Forelimb muscle (tissue), 1 donor: ENCODE measurements around the gene EMP2. TPM values are rescaled to one million over a fixed set of nuclear protein-coding genes. Genes with fewer than 3 reads are reported as not detected.
"Not testable (repeated sequence)": the region's sequence is repeated elsewhere in the genome, so short reads cannot be mapped to it uniquely, and the experiment has no call there.

Experiments
- DNase-seq: peaks from one replicate; pipeline ENCODE4 v3.0.0-alpha.2; 2013; ENCODE audit warnings: low read depth
- polyA plus RNA-seq: library from polyadenylated mRNA; unstranded; fragments of 120-200 nt; gene quantifications from one replicate; pipeline ENCODE4 v1.2.1, GENCODE V29; 2013; ENCODE audit not compliant: insufficient read length

EMP2 gene
- polyA plus RNA-seq, 1 donor, result 53.0 TPM

DNA sequence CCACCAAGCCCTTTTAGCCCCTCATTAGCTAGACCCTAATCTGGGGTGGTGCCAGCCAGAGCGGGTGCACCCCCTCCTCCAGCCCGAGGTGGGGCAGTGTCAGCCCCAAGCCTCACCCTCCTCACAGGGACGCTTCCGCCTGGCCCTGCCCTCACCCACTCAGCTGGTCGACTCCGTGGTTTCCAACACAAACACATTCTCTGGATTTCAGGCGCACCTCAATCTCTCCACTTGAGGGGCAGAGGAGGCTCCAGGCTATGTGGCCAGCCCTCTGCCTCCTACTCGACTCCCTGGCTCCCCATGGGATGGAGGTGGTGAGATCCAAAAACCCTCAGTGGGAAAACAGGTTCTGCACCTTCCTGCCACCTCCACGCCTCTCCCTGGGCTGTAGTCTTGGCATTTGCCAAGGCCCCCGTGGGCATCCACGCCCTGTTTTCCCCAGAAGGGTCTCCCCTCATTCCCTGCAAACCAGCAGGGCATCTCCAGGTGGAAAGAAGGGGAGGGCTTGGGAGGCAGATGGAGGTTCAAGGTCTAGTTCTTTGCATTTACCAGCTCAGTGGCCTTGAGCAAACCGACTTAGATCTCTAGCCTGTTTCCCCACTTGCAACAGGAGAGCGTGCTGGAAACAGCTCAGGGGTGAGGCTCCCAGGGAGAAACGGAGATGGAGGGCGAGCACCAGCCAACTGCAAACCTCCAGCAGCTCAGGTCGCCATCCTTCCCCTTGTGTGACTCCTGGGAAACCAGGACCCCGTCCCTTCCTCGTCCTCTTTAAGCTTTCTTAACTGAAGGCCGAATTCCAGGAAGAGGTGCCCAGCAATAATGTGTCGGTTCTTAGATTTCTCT is 1.7 kb downstream of the EMP2 start:
- DNase-seq, result no peak

GRCh38 chr16:10577305-10578202 is 2.8 kb downstream of the EMP2 start:
- DNase-seq, result no peak

GRCh38 chr16:10576390-10577304 is 3.8 kb downstream of the EMP2 start:
- DNase-seq, result no peak

GRCh38 chr16:10575506-10576130 is 4.8 kb downstream of the EMP2 start:
- DNase-seq, result no peak

DNA sequence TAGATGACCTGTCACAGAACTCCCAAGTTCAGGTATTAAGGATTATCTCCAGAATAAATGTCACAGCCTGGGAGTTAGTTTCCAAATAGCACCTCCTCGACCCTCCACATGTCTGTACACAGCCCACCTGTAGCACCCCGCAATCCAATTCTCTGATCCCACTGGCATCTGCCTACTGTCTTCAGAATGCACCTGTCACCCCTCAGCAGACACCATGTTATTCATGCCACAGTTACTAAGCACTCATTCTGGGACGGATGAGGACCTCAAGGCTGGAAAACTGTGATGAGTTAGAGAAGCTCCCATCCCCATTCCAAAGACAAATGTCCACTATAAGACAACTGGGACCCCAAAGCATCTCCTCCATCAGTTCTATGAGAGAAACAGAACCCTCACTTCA is 7.8 kb downstream of the EMP2 start:
- no peak for DNase-seq

GRCh38 chr16:10571354-10571753 is 9.0 kb downstream of the EMP2 start:
- no peak for DNase-seq

- no peak for DNase-seq
Observed at GRCh38 chr16:10569621-10570020, 10.8 kb downstream of the EMP2 start.

DNA sequence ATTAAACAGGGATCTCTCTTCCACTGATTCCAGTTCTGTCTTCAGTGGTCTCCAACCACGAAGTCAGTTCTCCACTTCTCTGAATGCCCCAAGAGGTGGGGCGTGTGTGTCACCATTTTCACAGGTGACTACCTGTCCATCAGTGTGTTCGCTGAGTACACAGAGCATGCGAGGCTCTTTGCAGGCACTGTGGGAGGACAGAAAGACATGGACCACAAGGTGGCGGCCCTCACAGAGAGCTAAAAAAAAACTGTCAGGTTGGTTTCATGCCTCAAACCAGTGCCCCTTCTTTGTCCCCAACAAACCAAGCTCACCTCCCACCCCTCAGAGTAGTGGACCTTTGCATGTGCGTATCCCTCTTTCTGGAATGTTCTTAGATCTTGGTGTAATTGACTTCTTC is 13.8 kb downstream of the EMP2 start:
- no peak for DNase-seq

GRCh38 chr16:10565167-10565566 is 15.2 kb downstream of the EMP2 start:
- no peak for DNase-seq

DNA sequence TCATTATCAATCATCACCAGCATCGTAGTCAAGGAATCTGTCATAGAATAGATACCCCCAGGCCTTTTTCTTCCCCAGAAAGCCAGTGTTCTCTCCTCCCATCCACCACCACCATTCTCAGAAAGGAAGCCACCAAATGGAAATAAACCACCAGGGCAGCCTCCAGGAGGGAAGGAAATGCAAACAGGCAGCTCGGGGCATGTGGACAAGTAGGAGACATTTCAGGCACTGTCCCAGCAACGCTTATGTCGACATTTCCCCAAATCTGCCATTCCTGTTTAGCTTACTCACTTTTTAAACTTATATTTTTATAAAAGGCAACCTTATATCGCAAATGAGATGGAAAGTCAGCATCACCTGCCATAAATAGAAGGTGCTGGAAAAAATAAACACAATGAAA is 15.8 kb downstream of the EMP2 start:
- DNase-seq, result no peak

- DNase-seq, result no peak
Observed at GRCh38 chr16:10562361-10562899, 18.0 kb downstream of the EMP2 start.

DNA sequence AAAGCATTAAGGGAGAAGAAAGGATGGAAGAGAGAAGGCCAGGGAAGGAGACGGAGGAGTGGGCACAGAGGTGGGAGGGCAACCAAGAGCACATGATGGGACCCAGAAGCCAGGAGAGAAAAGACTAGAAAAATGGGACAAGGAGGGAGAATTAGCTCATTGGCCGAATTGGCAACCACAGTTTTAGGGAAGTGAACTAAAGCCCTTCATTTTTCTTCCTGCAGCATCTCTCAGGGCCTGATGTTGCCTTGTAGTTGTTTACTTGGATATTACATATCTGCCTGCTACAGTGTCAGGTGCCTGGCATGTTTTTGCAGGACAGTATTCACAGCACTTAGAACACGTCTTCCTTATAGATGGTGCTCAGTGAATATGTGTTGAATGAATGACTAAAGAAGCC is 19.0 kb downstream of the EMP2 start:
- no peak for DNase-seq

DNA sequence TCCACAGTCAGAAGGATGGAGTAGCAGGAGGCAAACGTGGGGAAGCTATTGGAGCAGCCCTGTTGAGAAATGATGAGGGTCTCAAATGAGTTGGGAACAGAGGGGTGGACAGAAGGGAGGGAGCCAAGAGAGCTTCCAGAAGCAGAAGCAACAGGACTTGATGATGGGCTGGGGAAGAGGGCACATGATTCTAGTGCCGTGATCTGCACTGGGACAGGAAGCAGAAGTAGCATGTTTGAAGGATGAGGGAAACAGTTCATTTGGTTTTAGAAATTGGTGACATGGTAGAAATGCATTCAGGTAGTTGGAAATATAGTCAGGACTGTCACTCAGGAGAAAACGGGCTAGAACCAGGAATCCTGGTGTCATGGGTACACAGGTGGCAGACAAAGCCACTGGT is 19.4 kb downstream of the EMP2 start:
- no peak for DNase-seq

GRCh38 chr16:10559792-10560191 is 20.6 kb downstream of the EMP2 start:
- not testable (repeated sequence) for DNase-seq

- DNase-seq, result no peak
Observed at GRCh38 chr16:10558746-10559641, 21.4 kb downstream of the EMP2 start.

GRCh38 chr16:10558305-10558704 is 22.1 kb downstream of the EMP2 start:
- DNase-seq, result no peak

DNA sequence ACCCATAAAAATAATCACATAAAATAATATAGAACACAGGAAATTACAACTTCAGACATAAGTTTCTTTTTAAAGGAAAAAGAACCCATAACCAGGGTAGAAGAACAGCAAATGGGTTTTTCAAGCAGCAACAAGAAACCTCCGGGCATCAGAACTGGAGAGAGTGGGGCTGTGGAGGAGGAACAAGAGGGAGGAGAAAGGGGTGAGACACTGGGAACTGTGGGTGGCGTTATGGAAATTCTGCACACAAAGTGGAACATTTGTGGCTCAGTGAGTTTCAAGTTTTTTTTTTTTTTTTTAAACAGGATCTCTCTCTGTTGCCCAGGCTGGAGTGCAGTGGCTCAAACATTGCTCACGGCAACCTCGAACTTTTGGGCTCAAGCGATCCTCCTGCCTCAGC is 22.6 kb downstream of the EMP2 start:
- DNase-seq, result no peak

DNA sequence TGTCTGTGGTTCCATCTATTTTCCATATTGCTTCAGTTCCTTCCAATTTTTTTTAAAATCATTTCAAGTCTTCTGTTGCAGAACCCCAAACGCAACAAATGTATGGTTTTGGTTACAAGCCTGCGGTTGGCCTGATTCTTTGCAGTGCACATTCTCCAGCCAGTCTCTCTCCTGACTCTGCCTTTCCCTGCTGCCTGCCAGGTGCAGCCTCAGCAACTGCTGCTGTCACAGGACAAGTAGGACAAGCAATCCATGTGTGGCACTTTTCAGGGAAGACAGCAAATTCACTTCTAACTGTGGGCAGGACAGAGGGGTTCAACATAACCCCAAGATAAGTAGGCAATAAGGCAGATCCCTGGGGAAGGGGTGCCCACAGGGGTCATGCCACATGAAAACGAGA is 24.2 kb downstream of the EMP2 start:
- no peak for DNase-seq

DNA sequence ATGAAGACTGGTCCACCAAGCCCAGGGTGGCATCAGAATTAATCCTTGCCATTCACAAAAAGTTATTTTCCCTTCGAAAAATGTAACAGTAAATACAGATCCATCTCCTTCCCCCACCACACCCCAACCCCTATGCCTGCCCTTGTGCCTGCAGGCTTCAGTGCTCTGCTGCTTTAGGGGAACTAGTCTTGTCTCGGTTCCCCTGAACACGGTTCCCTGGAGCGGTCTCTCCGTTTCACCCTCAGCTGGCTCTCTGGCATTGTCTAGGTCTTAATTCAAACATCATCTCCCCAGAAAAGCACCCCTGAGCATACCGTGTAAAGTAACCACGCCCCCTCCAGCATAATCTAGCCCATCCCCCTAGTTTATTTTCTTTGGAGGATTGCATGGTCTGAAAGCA is 25.8 kb downstream of the EMP2 start:
- DNase-seq, result no peak

DNA sequence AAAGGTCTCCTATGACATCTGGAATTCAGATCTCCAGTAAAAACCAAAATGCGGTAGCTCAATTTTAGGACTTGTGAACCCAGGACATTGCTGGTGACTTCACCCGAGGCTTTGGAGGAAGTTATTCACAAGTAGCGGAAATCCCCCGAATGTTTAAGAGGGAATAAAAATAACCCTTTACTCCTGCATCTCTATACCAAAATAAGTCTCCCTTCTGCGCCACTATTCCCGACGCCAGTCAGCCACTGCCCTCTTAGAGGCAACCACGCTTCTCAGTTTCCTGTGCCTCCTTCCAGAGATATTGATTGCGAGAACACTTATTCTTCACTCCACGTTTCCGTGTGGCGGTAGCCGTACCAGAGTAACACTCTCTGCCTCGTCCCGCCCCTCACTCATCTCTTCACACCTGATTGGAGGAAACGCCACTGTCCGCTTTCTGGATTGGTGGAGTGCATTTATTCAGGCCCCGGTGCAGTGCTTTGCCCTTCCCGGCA is 27.4 kb downstream of the EMP2 start:
- no peak for DNase-seq
